SU-DHL-6 (cell line): ENCODE measurements around the gene KRT2.

Source experiments
- H2AFZ ChIP-seq: fragments of 200-600 bp; sonication (generic); 2 replicates; pipeline ENCODE4 v1.6.1; 2014; ENCODE audit warnings: low read depth, mild to moderate bottlenecking, moderate library complexity, mixed read lengths, antibody characterized with exemption, low read length; ENCODE audit not compliant: severe bottlenecking
- H3F3A ChIP-seq: fragments of 200-600 bp; shearing (Covaris generic); 2 replicates; pipeline ENCODE4 v1.6.0; 2016; ENCODE audit warnings: antibody characterized with exemption, mild to moderate bottlenecking; ENCODE audit not compliant: insufficient read depth
- H3K27ac ChIP-seq: fragments of 200-600 bp; sonication (generic); 2 replicates; pipeline ENCODE4 v1.5.1; 2016; ENCODE audit warnings: low read depth, mild to moderate bottlenecking, low read length, moderate library complexity, mixed read lengths
- H3K27me3 ChIP-seq: fragments of 200-600 bp; sonication (generic), shearing (Covaris generic); 2 replicates; pipeline ENCODE4 v1.6.0; 2014; ENCODE audit warnings: mild to moderate bottlenecking, low read length
- H3K36me3 ChIP-seq: fragments of 200-600 bp; sonication (generic); 2 replicates; pipeline ENCODE4 v1.6.1; 2014; ENCODE audit warnings: mild to moderate bottlenecking, low read length, mixed read lengths
- H3K4me2 ChIP-seq: fragments of 300-600, 200-600 bp; shearing (Covaris generic), sonication (generic); 2 replicates; pipeline ENCODE4 v1.6.0; 2014; ENCODE audit warnings: low read length, low read depth, mild to moderate bottlenecking; ENCODE audit not compliant: poor library complexity, severe bottlenecking
- H3K4me3 ChIP-seq: fragments of 200-600 bp; sonication (generic); 2 replicates; pipeline ENCODE4 v1.5.1; 2014; ENCODE audit warnings: antibody characterized with exemption, low read length, mild to moderate bottlenecking, mixed read lengths; ENCODE audit not compliant: insufficient read depth, poor library complexity, severe bottlenecking
- H3K79me2 ChIP-seq: fragments of 200-600 bp; sonication (generic); 2 replicates; pipeline ENCODE4 v1.6.1; 2014; ENCODE audit warnings: mild to moderate bottlenecking, low read length, moderate library complexity; ENCODE audit not compliant: insufficient read depth
- H3K9ac ChIP-seq: fragments of 200-600 bp; sonication (generic); 2 replicates; pipeline ENCODE4 v1.7.0; 2014; ENCODE audit warnings: mild to moderate bottlenecking, low read length
- H3K9me2 ChIP-seq: fragments of 200-600 bp; sonication (generic); replicated peaks from 2 replicates; pipeline ENCODE4 v1.6.1; 2014; ENCODE audit warnings: low read length; ENCODE audit not compliant: insufficient read depth
- H3K9me3 ChIP-seq: fragments of 200-600 bp; sonication (generic); 2 replicates; pipeline ENCODE4 v1.6.1; 2014; ENCODE audit warnings: low read length, mixed read lengths; ENCODE audit not compliant: insufficient read depth
- H4K20me1 ChIP-seq: fragments of 200-600 bp; sonication (generic); 2 replicates; pipeline ENCODE4 v1.6.1; 2014; ENCODE audit warnings: low read depth, mild to moderate bottlenecking, antibody characterized with exemption, low read length, moderate library complexity, mixed read lengths
- CTCF ChIP-seq: fragments of 200-600 bp; sonication (generic); IDR thresholded peaks from one replicate; pipeline ENCODE4 v1.5.1; 2017; ENCODE audit warnings: antibody characterized with exemption, mild to moderate bottlenecking, low read length, moderate library complexity; ENCODE audit not compliant: insufficient read depth, poor library complexity, severe bottlenecking
- EZH2phosphoT487 ChIP-seq: fragments of 200-600 bp; sonication (generic), shearing (Covaris generic); conservative IDR thresholded peaks from 2 replicates; pipeline ENCODE4 v1.6.1; 2018; ENCODE audit warnings: mild to moderate bottlenecking, antibody characterized with exemption, low read length, moderate library complexity, mixed read lengths

Gene KRT2

GRCh38 chr12:52656616-52657015 is 4.6 kb upstream of the KRT2 start:
- H3K4me3 ChIP-seq = no peak overlapping the region
- no peak overlapping the region for H3K9ac ChIP-seq
- H3K9me2 ChIP-seq = no peaks in the 10 kb centered on the region
- no peaks in the 10 kb centered on the region for H3K9me3 ChIP-seq
- H4K20me1 ChIP-seq = no peaks in the 10 kb centered on the region
- H2AFZ ChIP-seq = no peak overlapping the region
- H3K79me2 ChIP-seq = no peaks in the 10 kb centered on the region
- H3K4me2 ChIP-seq = no peak overlapping the region
- H3K27me3 ChIP-seq = no peaks in the 10 kb centered on the region
- H3F3A ChIP-seq = no peaks in the 10 kb centered on the region
- H3K36me3 ChIP-seq = no peaks in the 10 kb centered on the region
- no peak for TF ChIP-seq EZH2phosphoT487
- TF ChIP-seq CTCF = no peak
- no peak overlapping the region for H3K27ac ChIP-seq

GRCh38 chr12:52655720-52656124 is 3.7 kb upstream of the KRT2 start:
- Histone ChIP-seq H3K36me3 (no peaks in the 10 kb centered on the region), H3K27ac (no peak overlapping the region), H3K9ac (no peak overlapping the region), H3K79me2 (no peaks in the 10 kb centered on the region), H3K27me3 (no peaks in the 10 kb centered on the region), H3F3A (no peaks in the 10 kb centered on the region), H2AFZ (no peak overlapping the region), H3K4me2 (no peak overlapping the region), H3K9me2 (no peaks in the 10 kb centered on the region), H3K4me3 (no peak overlapping the region), H4K20me1 (no peaks in the 10 kb centered on the region), H3K9me3 (no peaks in the 10 kb centered on the region)
- no peak for TF ChIP-seq CTCF
- TF ChIP-seq EZH2phosphoT487 = no peak

- no peak overlapping the region for H2AFZ ChIP-seq
- no peaks in the 10 kb centered on the region for H3K36me3 ChIP-seq
- no peak overlapping the region for H3K27ac ChIP-seq
- no peak overlapping the region for H3K9ac ChIP-seq
- H3K79me2 ChIP-seq = no peaks in the 10 kb centered on the region
- H3K4me3 ChIP-seq = no peak overlapping the region
- TF ChIP-seq CTCF (no peak), EZH2phosphoT487 (no peak)
- H3K27me3 ChIP-seq = no peaks in the 10 kb centered on the region
- H3K9me2 ChIP-seq = no peaks in the 10 kb centered on the region
- H3K4me2 ChIP-seq = no peak overlapping the region
- H3K9me3 ChIP-seq = no peaks in the 10 kb centered on the region
- H3F3A ChIP-seq = no peaks in the 10 kb centered on the region
- H4K20me1 ChIP-seq = no peaks in the 10 kb centered on the region
Observed at GRCh38 chr12:52655251-52655650, 3.2 kb upstream of the KRT2 start.
